Type B pancreatic cell (in vitro differentiated cells): ENCODE measurements around the gene CCL4L2. TPM values are rescaled to one million over a fixed set of nuclear protein-coding genes. Genes with fewer than 3 reads are reported as not detected.
A peak's percentile ranks its signal among the peaks of the same experiment; 100 is the strongest.
"Not testable (repeated sequence)": the region's sequence is repeated elsewhere in the genome, so short reads cannot be mapped to it uniquely, and the experiment has no call there.

Source experiments
- DNase-seq: peaks from one replicate; pipeline ENCODE4 v3.0.0; 2021; ENCODE audit warnings: mixed read lengths; ENCODE audit not compliant: unreplicated experiment; ENCODE audit errors: extremely low spot score
- H3K27ac Mint-ChIP-seq: 2 replicates; pipeline ENCODE4 v1.8.0; 2021; ENCODE audit warnings: mild to moderate bottlenecking, mixed read lengths
- H3K27me3 Mint-ChIP-seq: 2 replicates; pipeline ENCODE4 v1.8.0; 2021; ENCODE audit warnings: mixed read lengths
- H3K36me3 Mint-ChIP-seq: 2 replicates; pipeline ENCODE4 v1.8.0; 2021; ENCODE audit warnings: mixed read lengths
- H3K4me1 Mint-ChIP-seq: one replicate; pipeline ENCODE4 v1.8.0; 2021; ENCODE audit warnings: mixed read lengths; ENCODE audit not compliant: unreplicated experiment
- H3K4me3 Mint-ChIP-seq: 2 replicates; pipeline ENCODE4 v1.8.0; 2021; ENCODE audit warnings: mild to moderate bottlenecking, mixed read lengths
- H3K9me3 Mint-ChIP-seq: 2 replicates; pipeline ENCODE4 v1.8.0; 2021; ENCODE audit warnings: mixed read lengths
- CTCF ChIP-seq: fragments of 200-600 bp; sonication (generic); conservative IDR thresholded peaks from 2 replicates; pipeline ENCODE4 v1.5.0; 2021; ENCODE audit warnings: antibody characterized with exemption, mild to moderate bottlenecking
- long read RNA-seq: library from polyadenylated mRNA; unstranded; transcript quantifications from one replicate; pipeline ENCODE4 v2.0.0, GENCODE V29; 2020
- total RNA-seq: library from RNA; stranded (reverse); gene quantifications from 2 replicates; pipeline ENCODE4 v1.2.1, GENCODE V29; 2021; ENCODE audit warnings: low replicate concordance

CCL4L2 gene
- total RNA-seq: 0.45 TPM in 1 of 2 replicates, not detected in the other
- long read RNA-seq, partial matches to known transcripts: 0 of 1 reads
- long read RNA-seq, other reads (novel, unspliced or antisense): 0 of 1 reads

- H3K36me3 Mint-ChIP-seq, H3K9me3 Mint-ChIP-seq, H3K27ac Mint-ChIP-seq, H3K4me1 Mint-ChIP-seq, H3K4me3 Mint-ChIP-seq: not testable (repeated sequence)
- DNase-seq: peak; percentile 18
- peaks cover 51% of the 10 kb centered on the region for H3K27me3 Mint-ChIP-seq
Observed at GRCh38 chr17:36210439-36211211, at the start of gene CCL4L2. Gene CCL4L2, plus strand, starts transcription at chr17:36211063.

GRCh38 chr17:36168836-36169235, 42.0 kb upstream of the CCL4L2 start:
- not testable (repeated sequence) for H3K36me3 Mint-ChIP-seq

GRCh38 chr17:36176536-36176935, 34.3 kb upstream of the CCL4L2 start, which contains the start of gene TBC1D3B:
Gene TBC1D3B, minus strand, starts transcription at chr17:36176636. Its CDS starts 1,586 bp downstream, at chr17:36175050.
- H3K9me3 Mint-ChIP-seq: not testable (repeated sequence)

More at GRCh38 chr17:36168836-36169235, 42.0 kb upstream of the CCL4L2 start:
- not testable (repeated sequence) for H3K27me3 Mint-ChIP-seq, H3K9me3 Mint-ChIP-seq, H3K4me3 Mint-ChIP-seq, H3K27ac Mint-ChIP-seq, DNase-seq, H3K4me1 Mint-ChIP-seq

GRCh38 chr17:36181446-36182175, 29.3 kb upstream of the CCL4L2 start:
- peak overlapping the region; percentile 57 for H3K27ac Mint-ChIP-seq

More at GRCh38 chr17:36176536-36176935, 34.3 kb upstream of the CCL4L2 start, which contains the start of gene TBC1D3B:
- not testable (repeated sequence) for H3K4me3 Mint-ChIP-seq, H3K4me1 Mint-ChIP-seq, H3K36me3 Mint-ChIP-seq, H3K27ac Mint-ChIP-seq, DNase-seq
- peaks cover 16% of the 10 kb centered on the region for H3K27me3 Mint-ChIP-seq

GRCh38 chr17:36182176-36183000, 28.5 kb upstream of the CCL4L2 start:
- Mint-ChIP-seq H3K27ac (peak overlapping the region; percentile 57), H3K27me3 (peaks cover 65% of the 10 kb centered on the region), H3K9me3 (no peaks in the 10 kb centered on the region), H3K36me3 (no peaks in the 10 kb centered on the region), H3K4me3 (peak overlapping the region; percentile 85), H3K4me1 (peaks cover 5% of the 10 kb centered on the region)
- peak; percentile 87 for DNase-seq
- TF ChIP-seq CTCF: no peak

More at GRCh38 chr17:36181446-36182175, 29.3 kb upstream of the CCL4L2 start:
- peaks cover 58% of the 10 kb centered on the region for H3K27me3 Mint-ChIP-seq
- not testable (repeated sequence) for H3K4me1 Mint-ChIP-seq, DNase-seq, H3K36me3 Mint-ChIP-seq, H3K9me3 Mint-ChIP-seq
- H3K4me3 Mint-ChIP-seq: peak overlapping the region; percentile 85

GRCh38 chr17:36183001-36183971, 27.6 kb upstream of the CCL4L2 start:
- no peak overlapping the region for H3K27ac Mint-ChIP-seq

More at GRCh38 chr17:36183001-36183971, 27.6 kb upstream of the CCL4L2 start:
- DNase-seq: peak; percentile 91
- Mint-ChIP-seq H3K4me3 (peak overlapping the region; percentile 85), H3K4me1 (peaks cover 5% of the 10 kb centered on the region), H3K27me3 (peaks cover 74% of the 10 kb centered on the region), H3K36me3 (no peaks in the 10 kb centered on the region), H3K9me3 (no peaks in the 10 kb centered on the region)
- TF ChIP-seq CTCF: no peak
